ENCODE results near the gene DPP6.
"Not testable (repeated sequence)": the region's sequence is repeated elsewhere in the genome, so short reads cannot be mapped to it uniquely, and the experiment has no call there.

The DPP6 gene

GRCh38 chr7:154148791-154149516 is 96.8 kb downstream of the DPP6 start:
- H3K36me3 ChIP-seq (ENCODE audit: control insufficient read depth, insufficient read depth, low read length); H3K79me2 ChIP-seq; H2AFZ ChIP-seq; H3K27ac ChIP-seq; H3K4me2 ChIP-seq (ENCODE audit: low read length); H3K27me3 ChIP-seq (ENCODE audit: control insufficient read depth, insufficient read depth, low read length); H3K4me1 ChIP-seq; H3K4me3 ChIP-seq (ENCODE audit: low read depth, low read length); H3K9ac ChIP-seq; H3K9me3 ChIP-seq (ENCODE audit: control insufficient read depth, low read length): not testable (repeated sequence)

GRCh38 chr7:154150656-154151055 is 98.5 kb downstream of the DPP6 start:
- H2AFZ ChIP-seq; H3K9me3 ChIP-seq (ENCODE audit: control insufficient read depth, low read length); H3K27ac ChIP-seq; H3K27me3 ChIP-seq (ENCODE audit: control insufficient read depth, insufficient read depth, low read length); H3K79me2 ChIP-seq; H3K36me3 ChIP-seq (ENCODE audit: control insufficient read depth, insufficient read depth, low read length); H3K4me3 ChIP-seq (ENCODE audit: low read depth, low read length); H3K4me1 ChIP-seq; H3K9ac ChIP-seq; H3K4me2 ChIP-seq (ENCODE audit: low read length): not testable (repeated sequence)

DNA sequence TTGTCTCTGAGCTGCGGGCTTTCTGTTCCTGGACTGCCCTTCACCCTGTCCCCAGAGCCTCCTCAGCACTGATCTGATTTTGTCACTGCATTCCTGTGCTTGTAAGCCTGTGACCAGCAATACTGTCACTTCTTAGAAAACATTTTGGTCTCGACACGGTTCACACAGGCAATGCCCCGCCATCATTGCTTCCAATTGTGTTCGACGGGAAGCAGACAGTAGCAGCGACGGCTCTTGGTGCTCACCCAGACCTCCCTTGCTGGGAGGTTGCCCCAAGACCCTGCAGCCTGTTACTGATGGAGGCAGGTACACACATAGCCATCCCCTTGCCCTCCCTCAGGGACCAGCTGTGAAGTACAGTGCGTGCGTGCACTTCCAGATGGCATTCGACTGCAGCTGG is 99.1 kb downstream of the DPP6 start:
- not testable (repeated sequence) for H3K36me3 ChIP-seq (ENCODE audit: control insufficient read depth, insufficient read depth, low read length); H3K4me3 ChIP-seq (ENCODE audit: low read depth, low read length); H3K4me2 ChIP-seq (ENCODE audit: low read length); H2AFZ ChIP-seq; H3K79me2 ChIP-seq; H3K9ac ChIP-seq; H3K27me3 ChIP-seq (ENCODE audit: control insufficient read depth, insufficient read depth, low read length); H3K9me3 ChIP-seq (ENCODE audit: control insufficient read depth, low read length); H3K27ac ChIP-seq; H3K4me1 ChIP-seq

DNA sequence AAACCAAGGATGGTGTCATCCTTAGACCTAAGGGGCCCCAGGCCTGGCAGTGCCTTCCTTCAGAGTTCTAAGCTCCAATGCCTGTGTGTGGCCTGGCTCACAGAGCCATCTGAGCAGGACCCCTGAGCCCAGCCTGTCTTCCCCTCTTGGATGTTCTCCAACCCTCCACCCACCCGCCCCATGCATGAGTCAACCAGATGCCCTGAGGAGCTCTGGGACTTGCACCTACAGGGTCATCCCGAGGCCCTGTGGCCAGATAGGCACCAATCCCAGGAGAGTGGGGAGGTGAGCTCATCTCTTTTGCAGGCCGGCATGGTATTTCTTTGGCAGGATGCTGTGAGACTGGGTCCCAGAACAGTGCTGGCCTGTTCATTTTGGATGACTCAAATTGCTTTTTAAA is 103.7 kb downstream of the DPP6 start:
- not testable (repeated sequence) for H3K36me3 ChIP-seq (ENCODE audit: control insufficient read depth, insufficient read depth, low read length); H3K27ac ChIP-seq; H3K4me1 ChIP-seq; H2AFZ ChIP-seq; H3K4me2 ChIP-seq (ENCODE audit: low read length); H3K9ac ChIP-seq; H3K27me3 ChIP-seq (ENCODE audit: control insufficient read depth, insufficient read depth, low read length); H3K9me3 ChIP-seq (ENCODE audit: control insufficient read depth, low read length); H3K79me2 ChIP-seq; H3K4me3 ChIP-seq (ENCODE audit: low read depth, low read length)

DNA sequence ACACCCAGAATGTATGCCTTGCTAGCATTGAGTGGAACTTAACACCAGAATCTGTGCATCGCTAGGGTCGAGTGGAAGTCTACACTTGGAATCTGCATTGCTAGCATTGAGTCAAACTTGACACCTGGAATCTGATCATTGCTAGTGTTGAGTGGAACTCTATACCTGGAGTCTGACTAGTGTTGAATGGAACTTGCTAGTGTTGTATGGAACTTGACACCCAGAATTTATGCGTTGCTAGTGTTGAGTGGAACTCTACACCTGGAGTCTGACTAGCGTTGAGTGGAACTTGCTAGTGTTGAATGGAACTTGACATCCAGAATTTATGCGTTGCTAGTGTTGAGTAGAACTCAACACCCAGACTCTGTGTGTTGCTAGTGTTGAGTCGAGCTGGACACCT is 110.7 kb downstream of the DPP6 start:
- not testable (repeated sequence) for H3K27ac ChIP-seq; H3K79me2 ChIP-seq; H3K4me3 ChIP-seq (ENCODE audit: low read depth, low read length); H3K27me3 ChIP-seq (ENCODE audit: control insufficient read depth, insufficient read depth, low read length); H3K9me3 ChIP-seq (ENCODE audit: control insufficient read depth, low read length); H3K9ac ChIP-seq; H3K4me2 ChIP-seq (ENCODE audit: low read length); H3K4me1 ChIP-seq; H2AFZ ChIP-seq; H3K36me3 ChIP-seq (ENCODE audit: control insufficient read depth, insufficient read depth, low read length)

- H3K4me1 ChIP-seq, result peaks cover 14% of the 10 kb centered on the region
- H3K9ac ChIP-seq; H3K27ac ChIP-seq; H3K27me3 ChIP-seq (ENCODE audit: control insufficient read depth, insufficient read depth, low read length); H3K79me2 ChIP-seq; H3K4me2 ChIP-seq (ENCODE audit: low read length); H3K36me3 ChIP-seq (ENCODE audit: control insufficient read depth, insufficient read depth, low read length); H2AFZ ChIP-seq; H3K4me3 ChIP-seq (ENCODE audit: low read depth, low read length); H3K9me3 ChIP-seq (ENCODE audit: control insufficient read depth, low read length): not testable (repeated sequence)
These were observed 111.4 kb downstream of the DPP6 start for GRCh38 chr7:154163642-154164041.

DNA sequence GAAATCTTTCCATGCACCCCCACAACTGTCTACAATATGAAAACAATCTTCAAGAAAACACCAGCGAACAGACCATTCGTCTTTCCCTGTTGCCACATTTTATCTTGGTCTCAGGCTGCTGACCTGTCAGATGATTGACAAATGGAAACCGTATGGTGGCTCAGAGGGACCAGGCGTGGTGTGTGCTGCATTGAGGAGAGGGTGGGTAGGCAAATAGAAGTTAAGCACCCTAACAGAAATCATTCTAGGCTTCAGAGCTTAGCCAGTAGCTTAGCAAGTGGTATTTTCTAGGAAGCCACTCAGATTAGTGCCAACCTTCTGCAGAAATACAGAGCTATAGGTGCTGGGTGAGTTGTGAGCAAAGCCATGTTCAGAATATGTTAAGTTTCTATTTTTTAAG is 114.9 kb downstream of the DPP6 start:
- no peak overlapping the region for H3K9ac ChIP-seq
- H3K27ac ChIP-seq, result peak overlapping the region; percentile 32
- no peak overlapping the region for H3K4me3 ChIP-seq (ENCODE audit: low read depth, low read length)
- no peaks in the 10 kb centered on the region for H3K9me3 ChIP-seq (ENCODE audit: control insufficient read depth, low read length)
- TF ChIP-seq, protein P1, sequence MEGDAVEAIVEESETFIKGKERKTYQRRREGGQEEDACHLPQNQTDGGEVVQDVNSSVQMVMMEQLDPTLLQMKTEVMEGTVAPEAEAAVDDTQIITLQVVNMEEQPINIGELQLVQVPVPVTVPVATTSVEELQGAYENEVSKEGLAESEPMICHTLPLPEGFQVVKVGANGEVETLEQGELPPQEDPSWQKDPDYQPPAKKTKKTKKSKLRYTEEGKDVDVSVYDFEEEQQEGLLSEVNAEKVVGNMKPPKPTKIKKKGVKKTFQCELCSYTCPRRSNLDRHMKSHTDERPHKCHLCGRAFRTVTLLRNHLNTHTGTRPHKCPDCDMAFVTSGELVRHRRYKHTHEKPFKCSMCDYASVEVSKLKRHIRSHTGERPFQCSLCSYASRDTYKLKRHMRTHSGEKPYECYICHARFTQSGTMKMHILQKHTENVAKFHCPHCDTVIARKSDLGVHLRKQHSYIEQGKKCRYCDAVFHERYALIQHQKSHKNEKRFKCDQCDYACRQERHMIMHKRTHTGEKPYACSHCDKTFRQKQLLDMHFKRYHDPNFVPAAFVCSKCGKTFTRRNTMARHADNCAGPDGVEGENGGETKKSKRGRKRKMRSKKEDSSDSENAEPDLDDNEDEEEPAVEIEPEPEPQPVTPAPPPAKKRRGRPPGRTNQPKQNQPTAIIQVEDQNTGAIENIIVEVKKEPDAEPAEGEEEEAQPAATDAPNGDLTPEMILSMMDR (IDR thresholded peaks at IDR 0.05), result no peak
- H3K4me1 ChIP-seq, result peaks cover 14% of the 10 kb centered on the region
- H3K4me2 ChIP-seq (ENCODE audit: low read length), result no peak overlapping the region
- no peaks in the 10 kb centered on the region for H3K79me2 ChIP-seq
- peak overlapping the region; percentile 23 for H2AFZ ChIP-seq
- no peaks in the 10 kb centered on the region for H3K36me3 ChIP-seq (ENCODE audit: control insufficient read depth, insufficient read depth, low read length)
- H3K27me3 ChIP-seq (ENCODE audit: control insufficient read depth, insufficient read depth, low read length), result no peaks in the 10 kb centered on the region
